HG03354 (cell line): ENCODE results near the gene PASK.
"Not testable (repeated sequence)": the region's sequence is repeated elsewhere in the genome, so short reads cannot be mapped to it uniquely, and the experiment has no call there.

ENCODE experiments used
- ATAC-seq: cut with Tn5 transposase; IDR thresholded peaks from one replicate; pipeline ENCODE4 v1.9.1; 2021; ENCODE audit warnings: mild to moderate bottlenecking; ENCODE audit not compliant: unreplicated experiment, poor library complexity, severe bottlenecking

The PASK gene

GRCh38 chr2:241148891-241149674 lies at the start of gene PASK:
Gene PASK (minus strand): TSS chr2:241149472. CDS start chr2:241143032, 6,440 bp downstream.
- peak; percentile 82 for ATAC-seq

- ATAC-seq = no peak
Observed at GRCh38 chr2:241198381-241199279, 49.4 kb upstream of the PASK start.

GRCh38 chr2:241197947-241198346 lies 48.7 kb upstream of the PASK start:
- no peak for ATAC-seq

- not testable (repeated sequence) for ATAC-seq
Observed at GRCh38 chr2:241197246-241197645, 48.0 kb upstream of the PASK start.

GRCh38 chr2:241195506-241196130 lies 46.3 kb upstream of the PASK start:
- ATAC-seq = no peak

GRCh38 chr2:241194811-241195210 lies 45.5 kb upstream of the PASK start:
- no peak for ATAC-seq

GRCh38 chr2:241193271-241193670 lies 44.0 kb upstream of the PASK start:
- ATAC-seq = no peak

- no peak for ATAC-seq
Observed at GRCh38 chr2:241191081-241191480, 41.8 kb upstream of the PASK start.

GRCh38 chr2:241190291-241190981 lies 41.2 kb upstream of the PASK start:
- no peak for ATAC-seq

GRCh38 chr2:241189856-241190201 lies 40.6 kb upstream of the PASK start:
- no peak for ATAC-seq

- no peak for ATAC-seq
Observed at GRCh38 chr2:241189093-241189855, 40.0 kb upstream of the PASK start.

- ATAC-seq = no peak
Observed at GRCh38 chr2:241188361-241189092, 39.3 kb upstream of the PASK start, which contains the start of gene ANO7. Gene ANO7 (plus strand): TSS chr2:241188677. CDS start chr2:241190064, 1,387 bp downstream.

GRCh38 chr2:241187918-241188234 lies 38.6 kb upstream of the PASK start:
- ATAC-seq = no peak

- no peak for ATAC-seq
Observed at GRCh38 chr2:241187101-241187917, 38.0 kb upstream of the PASK start.

GRCh38 chr2:241185961-241186360 lies 36.7 kb upstream of the PASK start:
- no peak for ATAC-seq

- ATAC-seq = no peak
Observed at GRCh38 chr2:241184901-241185300, 35.6 kb upstream of the PASK start.

- ATAC-seq = no peak
Observed at GRCh38 chr2:241183221-241183620, 33.9 kb upstream of the PASK start.
